Measurements from ENCODE around the gene CARTPT. TPM values are rescaled to one million over a fixed set of nuclear protein-coding genes. Genes with fewer than 3 reads are reported as not detected.

Gene CARTPT
- total and polyA plus RNA-seq, 2 donors (not counting 1 experiment from before 2014, with no cell fraction given) = not detected

DNA sequence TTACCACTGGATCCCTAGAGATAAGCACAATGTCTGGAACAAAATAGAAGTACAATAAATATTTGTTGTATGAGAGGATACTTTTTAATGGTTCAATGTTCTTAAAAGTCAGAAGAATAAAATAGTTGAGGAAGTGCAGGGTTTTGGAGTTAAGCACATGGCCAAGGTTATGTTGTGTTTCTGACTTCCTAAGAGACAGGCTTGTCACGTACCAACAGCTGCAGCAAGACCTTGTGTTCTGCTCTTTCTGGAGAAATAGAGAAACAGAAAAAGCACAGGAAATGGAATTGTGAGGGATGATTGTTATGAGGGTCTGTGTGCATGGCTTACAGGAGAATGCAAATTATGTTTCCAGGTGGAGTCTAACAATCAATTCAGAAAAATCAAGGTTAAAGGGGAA lies 12.9 kb downstream of the CARTPT start:
- Histone ChIP-seq H4K20me1 (ENCODE audit: control insufficient read depth, extremely low read depth, insufficient read depth, low read length) (no peaks in the 10 kb centered on the region), H2AFZ (ENCODE audit: low read length) (no peak overlapping the region), H3K9me3 (ENCODE audit: control insufficient read depth, insufficient read depth, low read depth, low read length) (no peaks in the 10 kb centered on the region), H3K4me1 (ENCODE audit: control insufficient read depth, extremely low read depth, insufficient read depth, low read length) (no peaks in the 10 kb centered on the region), H3K4me3 (replicated peaks in 1 of 4; ENCODE audit: control extremely low read depth in 1 of 4, insufficient read depth in 1 of 4, low read depth in 3 of 4, low read length in 4 of 4) (no peak overlapping the region), H3K27me3 (ENCODE audit: control insufficient read depth, insufficient read depth, low read length) (peaks cover 3% of the 10 kb centered on the region), H3K27ac (ENCODE audit: insufficient read depth, low read length) (no peak overlapping the region), H3K9ac (ENCODE audit: insufficient read depth, low read length) (no peak overlapping the region), H3K36me3 (ENCODE audit: control insufficient read depth, insufficient read depth, low read length) (no peaks in the 10 kb centered on the region), H3K79me2 (ENCODE audit: control insufficient read depth, insufficient read depth, low read length) (no peaks in the 10 kb centered on the region), H3K4me2 (ENCODE audit: extremely low read depth, insufficient read depth, low read length) (no peak overlapping the region)
- TF ChIP-seq, protein P1, sequence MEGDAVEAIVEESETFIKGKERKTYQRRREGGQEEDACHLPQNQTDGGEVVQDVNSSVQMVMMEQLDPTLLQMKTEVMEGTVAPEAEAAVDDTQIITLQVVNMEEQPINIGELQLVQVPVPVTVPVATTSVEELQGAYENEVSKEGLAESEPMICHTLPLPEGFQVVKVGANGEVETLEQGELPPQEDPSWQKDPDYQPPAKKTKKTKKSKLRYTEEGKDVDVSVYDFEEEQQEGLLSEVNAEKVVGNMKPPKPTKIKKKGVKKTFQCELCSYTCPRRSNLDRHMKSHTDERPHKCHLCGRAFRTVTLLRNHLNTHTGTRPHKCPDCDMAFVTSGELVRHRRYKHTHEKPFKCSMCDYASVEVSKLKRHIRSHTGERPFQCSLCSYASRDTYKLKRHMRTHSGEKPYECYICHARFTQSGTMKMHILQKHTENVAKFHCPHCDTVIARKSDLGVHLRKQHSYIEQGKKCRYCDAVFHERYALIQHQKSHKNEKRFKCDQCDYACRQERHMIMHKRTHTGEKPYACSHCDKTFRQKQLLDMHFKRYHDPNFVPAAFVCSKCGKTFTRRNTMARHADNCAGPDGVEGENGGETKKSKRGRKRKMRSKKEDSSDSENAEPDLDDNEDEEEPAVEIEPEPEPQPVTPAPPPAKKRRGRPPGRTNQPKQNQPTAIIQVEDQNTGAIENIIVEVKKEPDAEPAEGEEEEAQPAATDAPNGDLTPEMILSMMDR (conservative IDR thresholded peaks at IDR 0.05 in 1 of 2, IDR thresholded peaks at IDR 0.05 in 1 of 2; ENCODE audit: low read depth in 1 of 2, low read length in 2 of 2) = no peak
- TF ChIP-seq EZH2 (IDR thresholded peaks at IDR 0.05; ENCODE audit: low read length, missing control alignments) = no peak
- no peak for DNase-seq (ENCODE audit: low read depth in 2 of 2)

DNA sequence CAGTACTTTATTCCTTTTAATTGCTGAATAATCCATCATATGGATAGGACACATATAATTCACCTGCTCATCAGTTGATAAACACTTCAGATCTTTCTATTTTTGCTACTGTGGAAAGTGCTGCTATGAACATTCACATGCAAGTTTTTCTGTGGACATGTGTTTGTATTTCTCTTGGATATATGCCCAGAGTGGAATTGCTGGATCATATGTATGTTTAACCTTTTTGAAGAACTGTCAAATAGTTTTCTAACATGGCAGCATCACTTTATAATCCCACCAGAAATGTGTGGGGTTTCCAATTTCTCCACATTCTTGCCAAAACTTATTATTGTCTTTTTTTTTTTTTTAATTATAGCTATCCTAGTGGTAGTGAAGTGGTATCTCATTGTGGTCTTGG lies 15.1 kb downstream of the CARTPT start:
- peak in 1 of 2 donors; percentile 12 for DNase-seq (ENCODE audit: low read depth in 2 of 2)
- H3K9ac ChIP-seq (ENCODE audit: insufficient read depth, low read length) = no peak overlapping the region
- H3K36me3 ChIP-seq (ENCODE audit: control insufficient read depth, insufficient read depth, low read length) = no peaks in the 10 kb centered on the region
- no peak overlapping the region for H3K4me3 ChIP-seq (replicated peaks in 1 of 4; ENCODE audit: control extremely low read depth in 1 of 4, insufficient read depth in 1 of 4, low read depth in 3 of 4, low read length in 4 of 4)
- no peak overlapping the region for H2AFZ ChIP-seq (ENCODE audit: low read length)
- peaks cover 3% of the 10 kb centered on the region for H3K27me3 ChIP-seq (ENCODE audit: control insufficient read depth, insufficient read depth, low read length)
- H3K9me3 ChIP-seq (ENCODE audit: control insufficient read depth, insufficient read depth, low read depth, low read length) = no peaks in the 10 kb centered on the region
- no peaks in the 10 kb centered on the region for H3K79me2 ChIP-seq (ENCODE audit: control insufficient read depth, insufficient read depth, low read length)
- no peak overlapping the region for H3K4me2 ChIP-seq (ENCODE audit: extremely low read depth, insufficient read depth, low read length)
- no peaks in the 10 kb centered on the region for H3K4me1 ChIP-seq (ENCODE audit: control insufficient read depth, extremely low read depth, insufficient read depth, low read length)
- TF ChIP-seq, protein P1 (conservative IDR thresholded peaks at IDR 0.05 in 1 of 2, IDR thresholded peaks at IDR 0.05 in 1 of 2; ENCODE audit: low read depth in 1 of 2, low read length in 2 of 2) = no peak
- no peak for TF ChIP-seq EZH2 (IDR thresholded peaks at IDR 0.05; ENCODE audit: low read length, missing control alignments)
- no peak overlapping the region for H3K27ac ChIP-seq (ENCODE audit: insufficient read depth, low read length)
- no peaks in the 10 kb centered on the region for H4K20me1 ChIP-seq (ENCODE audit: control insufficient read depth, extremely low read depth, insufficient read depth, low read length)

DNA sequence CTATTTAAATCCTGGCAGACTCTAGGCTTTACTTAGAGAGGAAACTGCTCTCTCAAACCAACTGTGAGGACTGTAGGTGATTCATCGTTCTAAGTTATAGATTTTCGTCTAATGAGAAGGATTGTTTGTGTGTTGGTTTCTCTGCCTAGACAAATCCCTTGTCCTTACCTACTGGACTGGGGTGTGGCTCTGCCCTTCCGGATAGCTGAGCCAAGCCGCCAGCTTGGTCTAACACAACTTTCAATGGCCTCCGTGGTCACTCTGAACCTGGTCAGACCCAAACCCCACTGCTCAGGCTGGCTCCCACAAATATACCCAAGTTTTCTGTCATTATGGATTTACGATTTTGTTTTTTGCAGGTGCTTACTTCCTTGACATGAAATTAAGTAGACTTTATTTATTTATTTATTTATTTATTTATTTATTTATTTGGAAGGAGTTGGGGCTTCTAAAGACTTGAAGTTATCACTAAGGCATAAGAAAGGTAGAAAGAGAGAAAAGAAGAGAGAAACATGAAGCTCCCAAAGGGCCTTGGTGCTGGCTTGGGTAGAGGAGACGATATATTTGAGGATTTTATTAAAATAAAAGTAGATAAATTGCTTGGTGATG lies 19.0 kb downstream of the CARTPT start:
- Histone ChIP-seq H3K4me2 (ENCODE audit: extremely low read depth, insufficient read depth, low read length) (no peak overlapping the region), H3K27me3 (ENCODE audit: control insufficient read depth, insufficient read depth, low read length) (no peaks in the 10 kb centered on the region), H3K27ac (ENCODE audit: insufficient read depth, low read length) (no peak overlapping the region), H3K4me3 (replicated peaks in 1 of 4; ENCODE audit: control extremely low read depth in 1 of 4, insufficient read depth in 1 of 4, low read depth in 3 of 4, low read length in 4 of 4) (no peak overlapping the region), H3K9me3 (ENCODE audit: control insufficient read depth, insufficient read depth, low read depth, low read length) (no peaks in the 10 kb centered on the region), H3K9ac (ENCODE audit: insufficient read depth, low read length) (no peak overlapping the region), H3K4me1 (ENCODE audit: control insufficient read depth, extremely low read depth, insufficient read depth, low read length) (no peaks in the 10 kb centered on the region), H4K20me1 (ENCODE audit: control insufficient read depth, extremely low read depth, insufficient read depth, low read length) (no peaks in the 10 kb centered on the region), H3K79me2 (ENCODE audit: control insufficient read depth, insufficient read depth, low read length) (no peaks in the 10 kb centered on the region), H3K36me3 (ENCODE audit: control insufficient read depth, insufficient read depth, low read length) (no peaks in the 10 kb centered on the region), H2AFZ (ENCODE audit: low read length) (no peak overlapping the region)
- TF ChIP-seq, protein P1 (conservative IDR thresholded peaks at IDR 0.05 in 1 of 2, IDR thresholded peaks at IDR 0.05 in 1 of 2; ENCODE audit: low read depth in 1 of 2, low read length in 2 of 2) = no peak
- TF ChIP-seq EZH2 (IDR thresholded peaks at IDR 0.05; ENCODE audit: low read length, missing control alignments) = no peak
- no peak for DNase-seq (ENCODE audit: low read depth in 2 of 2)
